LNCaP clone FGC (cell line): Measurements from ENCODE around the gene WDFY2.
A peak's percentile ranks its signal among the peaks of the same experiment; 100 is the strongest.

Experiments
- DNase-seq: peaks from one replicate; pipeline ENCODE4 v3.0.0-alpha.2; 2011; ENCODE audit warnings: low read depth
- H3K4me3 ChIP-seq: 2 replicates; pipeline ENCODE4 v1.5.1; 2011; ENCODE audit warnings: mild to moderate bottlenecking, low read depth, low read length, control low read depth
- TF ChIP-seq, protein P1 (sequence below): IDR thresholded peaks from 2 replicates; pipeline ENCODE4 v1.5.1; 2012; ENCODE audit warnings: mild to moderate bottlenecking; ENCODE audit not compliant: control insufficient read depth, insufficient read depth; ENCODE audit errors: extremely low read depth

The WDFY2 gene

DNA sequence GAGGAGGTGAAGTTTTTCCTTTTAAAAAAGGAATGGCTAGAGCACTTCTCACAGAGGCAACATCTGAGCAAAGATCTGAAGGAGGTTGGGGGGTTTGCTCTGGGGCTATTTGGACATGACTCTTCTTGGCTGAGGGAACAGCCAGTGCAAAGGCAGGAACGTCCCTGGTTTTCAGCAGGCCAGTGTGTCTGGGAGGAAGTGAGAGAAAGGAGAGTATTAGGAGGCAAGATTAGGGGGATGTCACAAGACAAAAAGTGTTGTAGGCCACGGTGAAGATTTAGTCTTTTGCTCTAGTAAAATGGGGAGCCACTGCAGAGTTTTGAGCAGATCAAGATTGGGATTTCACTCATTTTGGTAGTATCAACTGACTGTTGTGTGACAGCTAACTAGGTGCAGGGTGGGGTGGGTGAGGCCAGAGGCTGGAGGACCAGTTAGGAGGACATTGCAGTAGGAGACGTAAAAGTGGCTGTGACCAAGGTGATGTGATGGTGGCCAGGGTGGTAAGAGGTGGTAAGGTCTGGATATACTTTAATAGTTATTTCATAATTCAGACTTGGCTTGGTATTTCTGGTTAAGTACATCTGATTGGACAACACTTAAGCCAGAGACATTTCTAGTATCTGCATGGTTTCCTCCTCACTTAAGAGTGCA lies 40.6 kb downstream of the WDFY2 start:
- TF ChIP-seq, protein P1, sequence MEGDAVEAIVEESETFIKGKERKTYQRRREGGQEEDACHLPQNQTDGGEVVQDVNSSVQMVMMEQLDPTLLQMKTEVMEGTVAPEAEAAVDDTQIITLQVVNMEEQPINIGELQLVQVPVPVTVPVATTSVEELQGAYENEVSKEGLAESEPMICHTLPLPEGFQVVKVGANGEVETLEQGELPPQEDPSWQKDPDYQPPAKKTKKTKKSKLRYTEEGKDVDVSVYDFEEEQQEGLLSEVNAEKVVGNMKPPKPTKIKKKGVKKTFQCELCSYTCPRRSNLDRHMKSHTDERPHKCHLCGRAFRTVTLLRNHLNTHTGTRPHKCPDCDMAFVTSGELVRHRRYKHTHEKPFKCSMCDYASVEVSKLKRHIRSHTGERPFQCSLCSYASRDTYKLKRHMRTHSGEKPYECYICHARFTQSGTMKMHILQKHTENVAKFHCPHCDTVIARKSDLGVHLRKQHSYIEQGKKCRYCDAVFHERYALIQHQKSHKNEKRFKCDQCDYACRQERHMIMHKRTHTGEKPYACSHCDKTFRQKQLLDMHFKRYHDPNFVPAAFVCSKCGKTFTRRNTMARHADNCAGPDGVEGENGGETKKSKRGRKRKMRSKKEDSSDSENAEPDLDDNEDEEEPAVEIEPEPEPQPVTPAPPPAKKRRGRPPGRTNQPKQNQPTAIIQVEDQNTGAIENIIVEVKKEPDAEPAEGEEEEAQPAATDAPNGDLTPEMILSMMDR: no peak
- no peak overlapping the region for H3K4me3 ChIP-seq
- DNase-seq: no peak

DNA sequence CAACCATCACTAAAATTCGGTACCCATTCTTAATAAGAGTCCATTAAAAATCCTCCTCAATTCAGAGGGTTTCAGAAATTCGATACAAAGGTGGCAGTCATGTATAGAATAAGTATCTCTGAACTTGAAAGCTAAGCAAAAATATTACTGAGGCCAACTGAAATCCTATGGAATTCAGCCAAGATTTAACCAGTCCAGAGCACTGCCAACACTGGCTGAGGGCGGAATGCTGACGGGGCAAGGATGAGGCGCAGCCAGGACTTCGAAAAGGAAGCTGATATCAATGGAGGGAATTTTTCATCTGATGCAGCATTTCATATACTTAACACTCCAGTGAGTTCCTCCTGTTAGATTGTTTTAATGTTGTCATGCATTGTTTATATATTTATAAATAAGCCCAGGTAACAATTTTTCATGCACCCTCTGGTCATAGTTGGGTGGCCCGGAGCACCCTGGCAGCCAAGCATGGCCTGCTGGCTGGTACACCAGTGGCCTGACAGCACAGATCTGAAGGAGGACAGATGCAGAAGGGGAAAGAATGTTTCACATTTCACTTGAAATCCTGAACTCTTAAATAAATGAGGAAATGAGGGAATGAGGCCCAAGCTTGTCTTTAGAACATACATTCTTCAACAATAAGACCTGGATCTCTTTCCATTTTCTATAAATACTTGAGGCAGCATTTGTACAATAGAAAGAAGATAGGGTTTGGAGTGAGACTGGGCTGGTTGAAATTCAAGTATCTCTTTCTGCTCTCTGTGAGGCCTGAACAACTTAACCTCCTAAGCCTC lies 41.5 kb downstream of the WDFY2 start:
- no peak overlapping the region for H3K4me3 ChIP-seq
- DNase-seq: peak; percentile 35
- TF ChIP-seq, protein P1: no peak

DNA sequence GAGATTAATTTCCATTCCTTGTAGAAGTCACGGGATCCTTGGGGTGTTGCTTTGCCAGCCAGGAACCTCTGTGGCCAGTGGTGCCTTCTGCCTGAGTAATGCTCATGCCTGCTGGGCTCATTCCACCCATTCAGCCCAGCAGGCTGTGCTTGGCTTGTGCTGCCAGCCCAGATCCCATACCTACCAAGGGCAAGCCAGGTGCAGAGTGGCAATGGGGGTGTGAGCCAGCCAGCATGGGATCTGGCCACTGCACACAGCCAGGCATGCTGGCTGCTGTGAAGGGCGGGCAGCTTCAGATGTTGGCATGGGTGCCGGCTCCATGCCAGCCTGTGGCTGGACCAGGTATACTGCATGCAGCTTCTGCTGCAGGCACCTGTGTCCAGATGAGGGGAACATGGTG lies 42.5 kb downstream of the WDFY2 start:
- DNase-seq: no peak
- no peak overlapping the region for H3K4me3 ChIP-seq
- TF ChIP-seq, protein P1: no peak

DNA sequence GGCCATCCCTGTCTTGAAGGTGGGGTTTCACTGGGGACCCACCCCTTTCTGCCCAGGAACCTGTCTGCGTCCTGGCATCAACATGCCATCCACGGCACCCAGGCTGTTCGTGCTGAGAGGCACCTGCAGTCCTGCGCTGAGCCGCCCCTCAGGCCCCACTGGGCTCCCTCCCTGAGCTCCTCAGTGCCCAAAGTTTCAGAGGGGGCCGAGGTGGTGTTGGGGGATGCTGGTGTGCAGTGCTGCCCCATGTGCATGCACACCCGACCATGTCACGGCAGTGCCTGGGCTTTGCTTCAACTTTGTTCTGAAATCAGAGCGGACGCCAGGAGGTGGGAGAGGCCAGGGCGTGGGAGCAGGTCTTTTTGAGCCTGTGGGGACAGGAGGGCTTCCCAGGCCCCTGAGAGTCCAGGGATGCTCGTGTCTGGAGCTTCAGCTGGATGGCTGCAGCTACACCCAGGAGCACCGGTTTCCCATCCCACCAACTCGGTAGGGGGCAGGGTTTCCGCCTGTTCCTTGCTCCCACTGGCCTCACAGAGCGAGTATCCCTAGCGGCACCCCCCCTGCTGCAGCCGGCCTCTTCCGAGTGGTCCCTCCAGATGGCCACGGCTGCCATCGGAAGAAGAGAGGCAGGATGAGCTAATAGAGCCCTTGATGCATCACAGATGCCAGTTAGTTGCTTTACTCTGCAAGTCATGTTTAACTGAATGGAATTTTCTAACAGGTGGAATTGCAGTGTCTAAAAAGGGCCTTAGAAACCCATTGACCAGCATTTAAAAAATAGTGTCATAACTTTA lies 44.0 kb downstream of the WDFY2 start:
- no peak for DNase-seq
- TF ChIP-seq, protein P1: no peak
- H3K4me3 ChIP-seq: no peak overlapping the region

DNA sequence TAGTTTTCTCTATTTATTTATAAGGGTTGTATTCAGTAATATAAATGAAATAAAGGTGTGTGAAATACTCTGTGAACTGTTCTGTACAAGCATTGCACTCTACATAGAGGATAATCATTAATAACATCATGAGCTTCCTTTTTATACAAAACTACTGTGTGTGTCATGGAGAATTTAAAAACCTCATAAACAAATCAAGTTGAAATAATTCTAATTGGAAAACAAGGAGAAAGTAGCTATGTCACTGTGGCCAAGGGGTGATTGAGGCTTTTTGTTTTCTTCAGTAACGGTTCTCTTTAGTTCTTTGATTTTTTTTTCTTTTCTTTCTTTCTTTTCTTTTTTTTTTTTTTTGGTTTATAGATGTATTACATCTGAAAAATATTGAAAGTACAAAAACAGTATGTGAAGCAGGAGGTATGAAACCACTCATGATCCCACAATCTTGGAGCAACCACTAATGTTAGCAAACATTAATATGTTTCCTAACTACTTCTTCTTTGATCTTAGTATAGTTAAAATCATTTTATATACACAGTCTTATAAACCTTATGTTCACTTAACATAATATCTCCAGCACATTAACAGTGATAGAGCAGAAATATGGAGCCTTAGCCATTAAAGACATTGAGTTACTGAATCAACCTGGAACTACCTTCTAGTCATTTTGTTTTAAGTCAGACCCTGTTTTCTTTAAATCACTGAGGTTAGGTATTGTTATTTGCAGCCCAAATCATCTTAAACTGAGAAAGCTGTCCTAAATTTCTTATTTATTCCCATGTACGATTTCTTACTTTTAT lies 45.4 kb downstream of the WDFY2 start:
- H3K4me3 ChIP-seq: no peak overlapping the region
- TF ChIP-seq, protein P1: no peak
- no peak for DNase-seq

DNA sequence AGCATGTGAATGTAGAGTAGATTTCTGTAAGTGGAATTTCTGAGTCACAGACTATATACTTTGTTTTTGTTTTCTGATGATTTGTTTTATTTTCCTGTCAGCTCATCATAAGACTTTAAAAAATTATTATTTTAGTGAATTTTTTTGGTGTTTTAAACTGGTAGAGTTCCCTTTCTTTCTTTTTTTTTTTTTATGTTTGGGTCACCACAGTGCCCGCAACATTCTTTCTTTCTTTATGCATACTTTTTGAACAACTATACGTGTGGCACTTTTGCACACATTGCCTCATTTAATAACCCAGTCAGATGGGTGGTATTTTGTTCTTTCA lies 46.0 kb downstream of the WDFY2 start:
- no peak for DNase-seq
- TF ChIP-seq, protein P1: no peak
- H3K4me3 ChIP-seq: no peak overlapping the region
